Measurements from ENCODE around the gene ANKRD13C.
"Not testable (repeated sequence)": the region's sequence is repeated elsewhere in the genome, so short reads cannot be mapped to it uniquely, and the experiment has no call there.

Gene ANKRD13C

GRCh38 chr1:70358921-70359564 lies 4.5 kb upstream of the ANKRD13C start:
- no peak for DNase-seq

DNA sequence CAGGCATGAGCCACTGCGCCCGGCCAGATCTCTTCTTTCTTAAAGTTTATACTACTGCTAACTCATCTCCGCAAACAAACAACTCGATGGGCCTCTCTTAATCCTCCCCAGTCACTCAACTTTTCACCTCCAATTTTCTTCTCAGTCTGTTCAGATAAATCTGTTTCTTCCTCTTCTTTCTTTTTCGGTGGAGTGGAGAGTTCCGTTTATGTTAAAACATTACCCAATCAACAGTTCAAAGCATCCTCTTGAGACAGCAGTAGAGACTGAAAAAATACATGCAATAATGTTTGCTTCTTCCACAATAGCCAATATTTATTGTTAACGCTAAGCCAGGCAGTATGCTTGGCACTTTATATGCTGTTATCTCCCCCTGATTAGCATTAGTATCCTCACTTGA lies 1.4 kb upstream of the ANKRD13C start:
- DNase-seq = no peak

- no peak for DNase-seq
Observed at GRCh38 chr1:70355111-70355407, 537 bp upstream of the ANKRD13C start.

GRCh38 chr1:70353601-70354331 lies 756 bp downstream of the ANKRD13C start:
- DNase-seq = no peak

GRCh38 chr1:70353044-70353443 lies 1.5 kb downstream of the ANKRD13C start:
- no peak for DNase-seq

DNA sequence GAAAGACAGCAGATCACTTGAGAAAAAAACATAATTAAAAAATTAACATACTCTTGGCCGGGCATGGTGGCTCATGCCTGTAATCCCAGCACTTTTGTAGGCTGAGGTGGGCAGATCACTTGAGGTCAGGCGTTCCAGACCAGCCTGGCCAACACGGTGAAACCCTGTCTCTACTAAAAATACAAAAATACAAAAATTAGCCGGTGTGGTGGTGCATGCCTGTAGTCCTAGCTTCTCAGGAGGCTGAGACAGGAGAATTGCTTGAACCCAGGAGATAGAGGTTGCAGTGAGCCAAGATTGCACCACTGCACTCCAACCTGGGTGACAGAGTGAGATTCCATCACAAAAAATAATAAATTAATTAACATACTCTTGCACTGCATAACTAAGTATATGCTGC lies 4.7 kb downstream of the ANKRD13C start:
- not testable (repeated sequence) for DNase-seq

DNA sequence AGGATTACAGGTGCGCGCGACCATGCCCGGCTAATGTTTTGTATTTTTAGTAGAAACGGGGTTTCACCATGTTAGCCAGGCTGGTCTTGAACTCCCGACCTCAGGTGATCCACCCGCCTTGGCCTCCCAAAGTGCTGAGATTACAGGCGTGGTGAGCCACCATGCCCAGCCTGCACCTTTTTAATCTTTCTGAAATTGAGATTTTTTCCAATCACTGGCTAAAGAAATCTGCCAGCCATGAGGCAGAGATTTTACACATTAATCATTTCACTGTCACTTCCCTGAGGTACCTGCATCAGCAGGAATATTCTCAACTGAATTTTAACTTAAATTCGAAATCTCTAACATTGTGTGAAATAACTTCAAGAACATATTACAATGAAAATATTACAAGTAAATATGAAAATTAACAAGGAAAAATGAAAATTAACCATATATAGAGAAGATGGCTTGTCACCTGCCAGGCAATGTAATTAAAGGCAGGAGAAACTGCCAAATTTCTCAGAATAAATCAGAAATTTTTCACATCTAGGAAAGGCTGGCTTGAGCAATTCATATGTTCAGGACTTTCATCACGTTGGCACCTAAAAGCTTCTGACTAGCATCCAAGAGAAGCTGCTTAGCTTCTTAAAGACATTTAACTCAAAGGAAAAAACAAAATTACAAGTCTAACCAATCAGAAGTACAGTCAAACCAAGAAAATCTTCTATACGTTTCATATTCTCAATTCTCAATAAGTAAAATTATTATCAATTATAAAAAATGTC lies 5.9 kb downstream of the ANKRD13C start:
- no peak for DNase-seq

GRCh38 chr1:70339644-70340043 lies 14.9 kb downstream of the ANKRD13C start:
- not testable (repeated sequence) for DNase-seq

DNA sequence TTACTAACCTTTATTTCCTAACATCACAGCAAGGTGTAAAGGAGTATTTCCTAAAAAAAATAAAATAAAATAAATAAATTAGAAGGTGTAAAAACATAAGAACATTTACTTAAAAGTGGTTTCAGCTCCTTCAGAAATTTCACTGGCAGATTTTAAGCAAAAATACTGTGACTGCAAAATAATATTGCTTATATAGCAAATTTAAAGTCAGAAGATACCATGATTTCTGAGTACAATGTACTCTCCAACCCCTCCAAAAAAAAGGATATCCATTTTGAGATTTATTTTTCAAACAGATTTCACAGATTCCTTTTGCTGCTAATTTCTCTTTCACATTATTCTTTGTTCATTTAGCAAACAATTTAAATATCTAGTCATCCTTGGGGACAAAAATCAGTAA lies 18.5 kb downstream of the ANKRD13C start:
- no peak for DNase-seq

DNA sequence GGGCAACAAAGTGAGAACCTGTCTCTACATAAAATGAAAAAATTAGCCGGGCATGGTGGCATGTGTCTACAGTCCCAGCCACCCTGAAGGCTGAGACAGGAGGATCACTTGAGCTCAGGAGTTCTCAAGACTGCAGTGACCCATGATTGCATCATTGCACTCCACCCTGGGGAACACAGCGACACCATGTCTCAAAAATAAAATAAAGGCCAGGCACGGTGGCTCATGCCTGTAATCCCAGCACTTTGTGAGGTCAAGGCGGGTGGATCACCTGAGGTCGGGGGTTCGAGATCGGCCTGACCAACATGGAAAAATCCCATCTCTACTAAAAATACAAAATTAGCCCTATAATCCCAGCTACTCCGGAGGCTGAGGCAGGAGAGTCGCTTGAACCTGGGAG lies 20.1 kb downstream of the ANKRD13C start:
- DNase-seq = no peak

DNA sequence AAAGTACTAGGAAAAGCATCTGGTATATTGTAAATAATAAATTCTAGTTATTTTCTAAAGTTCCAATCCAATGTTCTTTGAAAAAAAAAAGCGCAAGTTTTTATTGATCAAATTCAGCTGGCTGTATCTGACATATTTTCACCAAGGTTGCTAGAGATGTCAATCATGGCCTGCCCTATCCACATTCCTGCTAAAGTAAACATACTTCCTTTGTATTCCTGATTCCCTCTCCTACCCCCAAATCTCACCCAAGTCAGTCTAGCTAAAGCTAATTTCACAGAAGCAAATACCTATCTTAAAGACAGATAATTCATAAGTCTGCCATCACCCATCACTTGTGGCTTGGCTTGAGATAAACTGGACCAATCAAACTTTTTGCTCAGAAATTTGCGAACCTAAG lies 21.3 kb downstream of the ANKRD13C start:
- no peak for DNase-seq

DNA sequence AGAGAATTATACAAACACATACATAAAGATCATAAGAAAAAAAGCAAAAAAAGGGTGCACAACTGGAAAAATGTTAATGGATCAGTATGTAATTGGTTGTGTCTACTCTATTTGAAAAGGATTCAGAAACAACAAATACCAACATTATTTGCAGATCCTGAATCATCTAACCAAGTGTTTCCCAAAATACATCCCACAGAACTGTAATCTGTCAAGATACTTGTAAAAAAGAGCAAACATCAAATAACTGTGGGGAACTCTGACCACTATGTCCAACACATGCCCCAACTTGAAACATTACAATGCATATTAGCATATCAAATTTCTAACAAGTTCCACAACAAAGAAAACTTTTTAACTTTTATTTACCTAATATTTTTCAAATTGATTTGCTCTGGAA lies 22.6 kb downstream of the ANKRD13C start:
- no peak for DNase-seq

DNA sequence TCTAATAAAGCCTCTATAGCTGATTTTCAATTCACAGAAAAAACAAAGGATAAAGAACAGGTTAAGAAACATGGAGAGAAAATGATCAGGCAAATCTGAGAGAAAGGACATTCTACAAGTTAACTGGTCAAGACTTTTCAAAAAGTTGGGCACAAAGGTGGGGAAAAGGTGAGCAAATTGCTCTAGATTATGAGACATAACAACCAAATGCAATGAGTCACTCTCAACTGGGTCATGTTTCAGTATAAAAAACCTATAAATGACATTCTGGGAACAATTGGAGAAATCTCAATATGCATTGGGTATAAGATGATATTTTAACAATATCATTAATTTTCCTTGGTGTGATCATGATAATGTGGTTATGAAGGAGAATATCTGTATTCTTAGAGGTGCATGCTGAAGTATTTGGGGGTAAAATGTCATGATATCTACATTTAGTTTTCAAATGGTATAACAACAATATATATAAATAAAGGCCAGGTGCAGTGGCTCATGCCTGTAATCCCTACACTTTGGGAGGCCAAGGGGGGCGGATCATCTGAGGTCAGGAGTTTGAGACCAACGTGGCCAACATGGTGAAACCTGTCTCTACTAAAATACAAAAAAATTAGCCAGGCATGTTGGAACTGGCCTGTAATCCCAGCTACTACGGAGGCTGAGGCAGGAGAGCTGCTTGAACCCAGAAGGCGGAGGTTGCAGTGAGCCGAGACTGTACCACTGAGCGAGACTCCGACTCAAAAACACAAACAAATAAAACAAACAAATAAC lies 27.0 kb downstream of the ANKRD13C start:
- no peak for DNase-seq

DNA sequence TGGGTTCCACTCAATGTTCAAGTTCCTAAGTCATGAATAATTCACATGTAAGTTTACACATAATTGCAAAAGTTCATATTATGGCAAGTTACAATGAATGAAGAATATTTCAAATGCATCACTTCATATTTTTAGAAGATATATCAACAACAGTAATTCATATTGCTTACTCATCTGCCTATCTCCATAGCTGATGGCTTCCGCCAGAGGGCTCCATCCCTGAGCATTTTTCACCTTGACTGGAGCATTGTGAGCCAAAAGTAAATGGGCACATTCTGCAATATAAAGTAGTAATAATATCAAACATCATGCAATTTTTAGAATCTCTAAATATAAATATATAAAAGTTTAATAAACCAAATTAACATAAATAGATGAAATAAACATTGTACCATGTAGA lies 29.8 kb downstream of the ANKRD13C start:
- no peak for DNase-seq

GRCh38 chr1:70319750-70320149 lies 34.8 kb downstream of the ANKRD13C start:
- no peak for DNase-seq

- no peak for DNase-seq
Observed at GRCh38 chr1:70318191-70318590, 36.3 kb downstream of the ANKRD13C start.

- no peak for DNase-seq
Observed at GRCh38 chr1:70317087-70317486, 37.4 kb downstream of the ANKRD13C start.

- DNase-seq = no peak
Observed at GRCh38 chr1:70315782-70316181, 38.7 kb downstream of the ANKRD13C start.

- no peak for DNase-seq
Observed at GRCh38 chr1:70314706-70315304, 39.7 kb downstream of the ANKRD13C start.

- DNase-seq = no peak
Observed at GRCh38 chr1:70311369-70311768, 43.2 kb downstream of the ANKRD13C start.

DNA sequence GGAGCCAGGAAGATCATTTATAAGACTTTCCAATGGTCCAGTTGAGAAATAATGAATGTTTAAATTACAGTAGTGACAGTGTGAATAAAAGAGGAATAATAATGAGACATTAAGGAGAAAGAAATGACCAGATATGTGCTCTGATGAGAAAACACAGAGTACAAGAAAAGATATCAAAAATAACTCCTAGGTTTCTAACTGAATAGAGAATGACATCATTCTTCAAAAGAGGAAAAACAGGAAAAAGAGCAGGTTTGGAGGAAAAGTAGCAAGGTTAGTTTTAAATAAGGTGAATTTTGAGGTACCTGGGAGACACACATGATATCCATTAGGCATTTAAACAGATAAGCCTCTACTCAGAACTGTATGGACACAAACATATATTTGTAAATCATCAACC lies 55.0 kb downstream of the ANKRD13C start:
- no peak for DNase-seq

DNA sequence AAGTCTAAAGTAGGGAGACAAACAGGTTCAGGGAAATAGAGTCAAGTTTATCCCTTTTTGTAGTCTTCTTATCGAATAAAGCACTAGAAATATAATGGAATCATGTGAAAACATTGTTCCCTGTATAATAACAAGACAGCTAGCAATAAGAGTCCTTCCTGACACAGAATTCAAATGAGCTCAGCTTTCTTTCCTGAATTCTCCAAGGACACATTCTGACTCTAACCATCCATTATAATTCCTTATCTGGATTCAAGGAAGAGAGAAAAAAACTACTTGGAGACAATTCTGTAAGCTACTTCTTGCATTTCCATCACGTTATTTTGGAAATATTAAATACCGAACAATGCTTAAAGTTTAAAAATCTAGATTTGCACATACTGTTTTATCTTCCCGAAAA lies 58.8 kb downstream of the ANKRD13C start:
- no peak for DNase-seq
